ENCODE measurements around the gene KCNQ5. TPM values are rescaled to one million over a fixed set of nuclear protein-coding genes. Genes with fewer than 3 reads are reported as not detected.
A peak's percentile ranks its signal among the peaks of the same experiment; 100 is the strongest.

The KCNQ5 gene
- total and polyA plus RNA-seq, 11 donors: 0.06 to 0.18 TPM; not detected in 9

GRCh38 chr6:72861935-72862432 is 240.1 kb downstream of the KCNQ5 start:
- peak in 3 of 5 donors; percentile 6 to 27 (median 23) for DNase-seq

GRCh38 chr6:72863131-72863530 is 241.3 kb downstream of the KCNQ5 start:
- no peak overlapping the region for H3K27ac ChIP-seq
- DNase-seq: no peak
- no peaks in the 10 kb centered on the region for H3K9me3 ChIP-seq
- H3K27me3 ChIP-seq: no peaks in the 10 kb centered on the region
- H3K4me3 ChIP-seq: no peak overlapping the region
- H3K36me3 ChIP-seq: no peaks in the 10 kb centered on the region
- intact Hi-C loops (cut with DNase I): no loop called here
- peaks cover 0 to 19% (median 0%) of the 10 kb centered on the region in 12 donors for H3K4me1 ChIP-seq
- WGBS, 4 donors: 32 to 52% (median 39%) methylated on average over 1 of the region's 1 CpG
- ATAC-seq: no peak
- no peak for TF ChIP-seq POLR2A (IDR thresholded peaks at IDR 0.05)

More at GRCh38 chr6:72861935-72862432, 240.1 kb downstream of the KCNQ5 start:
- peak overlapping the region in 1 of 12 donors; percentile 65 for H3K27ac ChIP-seq
- peaks cover 0 to 19% (median 0%) of the 10 kb centered on the region in 12 donors for H3K4me1 ChIP-seq
- no peaks in the 10 kb centered on the region for H3K36me3 ChIP-seq
- TF ChIP-seq POLR2A (IDR thresholded peaks at IDR 0.05): no peak
- TF ChIP-seq CTCF (IDR thresholded peaks at IDR 0.05): no peak
- intact Hi-C loops (cut with DNase I): no loop called here
- WGBS, 4 donors: 28 to 38% (median 33%) methylated on average over 2 of the region's 2 CpGs
- H3K27me3 ChIP-seq: no peaks in the 10 kb centered on the region
- ATAC-seq: peak; percentile 50 to 90 (median 72)
- H3K4me3 ChIP-seq: no peak overlapping the region
- H3K9me3 ChIP-seq: no peaks in the 10 kb centered on the region

- ATAC-seq (no peak), DNase-seq (no peak)
- intact Hi-C loops (cut with DNase I): no loop called here
- Histone ChIP-seq H3K9me3 (no peaks in the 10 kb centered on the region), H3K4me1 (peaks cover 0 to 19% (median 0%) of the 10 kb centered on the region in 12 donors), H3K27me3 (no peaks in the 10 kb centered on the region), H3K4me3 (no peak overlapping the region), H3K27ac (no peak overlapping the region), H3K36me3 (no peaks in the 10 kb centered on the region)
- 57 to 72% (median 58%) methylated on average over 1 of the region's 1 CpG for WGBS, 4 donors
- no peak for TF ChIP-seq POLR2A (IDR thresholded peaks at IDR 0.05)
- no peak for TF ChIP-seq CTCF (IDR thresholded peaks at IDR 0.05)
These were observed 242.4 kb downstream of the KCNQ5 start for GRCh38 chr6:72864236-72864635.

- intact Hi-C loops (cut with DNase I): no loop called here
- no peak for TF ChIP-seq POLR2A (IDR thresholded peaks at IDR 0.05)
- no peak for TF ChIP-seq CTCF (IDR thresholded peaks at IDR 0.05)
- no peaks in the 10 kb centered on the region for H3K27me3 ChIP-seq
- H3K36me3 ChIP-seq: no peaks in the 10 kb centered on the region
- H3K4me1 ChIP-seq: peaks cover 0 to 19% (median 0%) of the 10 kb centered on the region in 12 donors
- no peaks in the 10 kb centered on the region for H3K9me3 ChIP-seq
- H3K27ac ChIP-seq: no peak overlapping the region
- ATAC-seq (no peak), DNase-seq (no peak)
- no peak overlapping the region for H3K4me3 ChIP-seq
These were observed 242.9 kb downstream of the KCNQ5 start for GRCh38 chr6:72864799-72865198.

GRCh38 chr6:72865467-72865866 is 243.6 kb downstream of the KCNQ5 start:
- Histone ChIP-seq H3K27me3 (no peaks in the 10 kb centered on the region), H3K4me1 (peaks cover 0 to 19% (median 0%) of the 10 kb centered on the region in 12 donors), H3K9me3 (no peaks in the 10 kb centered on the region), H3K27ac (no peak overlapping the region), H3K36me3 (no peaks in the 10 kb centered on the region), H3K4me3 (no peak overlapping the region)
- ATAC-seq (peak in 1 of 4 donors; percentile 25), DNase-seq (no peak)
- TF ChIP-seq CTCF (IDR thresholded peaks at IDR 0.05) (no peak), POLR2A (IDR thresholded peaks at IDR 0.05) (no peak)
- 58 to 72% (median 66%) methylated on average over 2 of the region's 2 CpGs for WGBS, 4 donors
- intact Hi-C loops (cut with DNase I): no loop called here
